GM12878 (cell line): Measurements from ENCODE around the gene PPP1R37. TPM values are rescaled to one million over a fixed set of nuclear protein-coding genes. Genes with fewer than 3 reads are reported as not detected.

Source experiments
- ATAC-seq: fragments of 200-7000 bp; cut with Tn5 transposase; 3 replicates; pipeline ENCODE4 v1.9.1; 2020; ENCODE audit warnings: mild to moderate bottlenecking, moderate library complexity
- BruUV-seq: library from RNA; stranded (reverse); fragments of 400-500 nt; replicated peaks from 2 replicates; lab custom pipeline; 2021; lab: Mats Ljungman, UMichigan
- CTCF ChIA-PET: fragments of 300-600 bp; sonication (Branson Sonifier 250); formaldehyde crosslinking; extraction: SDS; loops from one replicate; lab custom pipeline; 2021; ENCODE audit warnings: inconsistent platforms; lab: Yijun Ruan, JAX
- POLR2A ChIA-PET: fragments of 350-600 bp; formaldehyde crosslinking; extraction: SDS; loops from one replicate; lab custom pipeline; 2021; ENCODE audit warnings: inconsistent platforms; lab: Charles Lee
- RAD21 ChIA-PET: fragments of 300-600 bp; sonication (Branson Sonifier 250); formaldehyde crosslinking; loops from one replicate; lab custom pipeline; 2023; ENCODE audit warnings: antibody characterized with exemption; ENCODE audit not compliant: unreplicated experiment; lab: Charles Lee
- SMC1A ChIA-PET: fragments of 300-600 bp; sonication (Branson Sonifier 250); formaldehyde crosslinking; loops from one replicate; lab custom pipeline; 2023; ENCODE audit not compliant: unreplicated experiment, uncharacterized antibody; lab: Charles Lee
- DNase-seq: peaks from one replicate; pipeline ENCODE4 v3.0.0-alpha.2; 2011; ENCODE audit warnings: low read depth, low spot score
- FAIRE-seq: peaks from 3 replicates; lab custom pipeline; 2011; peaks lifted over from hg19 to GRCh38; lab: Jason Lieb, UNC
- H2AFZ ChIP-seq: 2 replicates; pipeline ENCODE4 v1.6.0; 2011; ENCODE audit warnings: low read depth, low read length, control low read depth; ENCODE audit not compliant: control insufficient read depth
- H3K27ac ChIP-seq: 2 replicates; pipeline ENCODE4 v1.5.1; 2011; ENCODE audit warnings: control low read depth; ENCODE audit not compliant: control insufficient read depth, insufficient read depth
- H3K27me3 ChIP-seq, 2 experiments: replicated peaks in 1 of 2; 2 replicates each; pipeline versions ENCODE4 v1.6.0 to v1.6.1; 2011; ENCODE audit warnings: low read length in 1 of 2; ENCODE audit not compliant: control insufficient read depth in 2 of 2, insufficient read depth in 2 of 2
- H3K36me3 ChIP-seq, 2 experiments: 2 replicates each; pipeline ENCODE4 v1.5.1; 2011; ENCODE audit warnings: low read length in 1 of 2; ENCODE audit not compliant: control insufficient read depth in 2 of 2, insufficient read depth in 2 of 2
- H3K4me1 ChIP-seq: 2 replicates; pipeline ENCODE4 v1.6.1; 2011; ENCODE audit warnings: mild to moderate bottlenecking, low read length, moderate library complexity, mixed read lengths; ENCODE audit not compliant: control insufficient read depth, insufficient read depth
- H3K4me2 ChIP-seq: 2 replicates; pipeline ENCODE4 v1.6.0; 2011; ENCODE audit warnings: control low read depth; ENCODE audit not compliant: control insufficient read depth, insufficient read depth
- H3K4me3 ChIP-seq: fragments of 200-600 bp; sonication (generic); 2 replicates; pipeline ENCODE4 v1.5.1; 2016
- H3K79me2 ChIP-seq: 2 replicates; pipeline ENCODE4 v1.6.0; 2011; ENCODE audit warnings: low read length; ENCODE audit not compliant: control insufficient read depth, insufficient read depth
- H3K9ac ChIP-seq: 2 replicates; pipeline ENCODE4 v1.8.0; 2011; ENCODE audit warnings: low read length, control low read depth, mixed read lengths; ENCODE audit not compliant: control insufficient read depth, insufficient read depth
- H3K9me3 ChIP-seq: replicated peaks from 3 replicates; pipeline ENCODE4 v1.5.1; 2011; ENCODE audit warnings: mild to moderate bottlenecking, low read length; ENCODE audit not compliant: control insufficient read depth, insufficient read depth
- H4K20me1 ChIP-seq: 2 replicates; pipeline ENCODE4 v1.6.0; 2011; ENCODE audit not compliant: control insufficient read depth, insufficient read depth
- BACH1 ChIP-seq: fragments of 450-650 bp; IDR thresholded peaks from 2 replicates; pipeline ENCODE4 v1.6.1; 2017; ENCODE audit warnings: mild to moderate bottlenecking, borderline replicate concordance
- DPF2 ChIP-seq: fragments of 450-650 bp; IDR thresholded peaks from 2 replicates; pipeline ENCODE4 v1.6.1; 2017; ENCODE audit warnings: mild to moderate bottlenecking
- HDAC6 ChIP-seq: fragments of 200-600 bp; sonication (generic); IDR thresholded peaks from one replicate; pipeline ENCODE4 v1.8.0; 2017; ENCODE audit warnings: antibody characterized with exemption; ENCODE audit not compliant: unreplicated experiment
- IKZF2 ChIP-seq, 2 experiments: fragments of 450-650 bp; IDR thresholded peaks; 2 replicates each; pipeline ENCODE4 v1.6.1; 2017; ENCODE audit warnings: mild to moderate bottlenecking in 2 of 2, moderate library complexity in 2 of 2
- JUNB ChIP-seq: IDR thresholded peaks from 2 replicates; pipeline ENCODE4 v1.6.1; 2016; ENCODE audit warnings: antibody characterized with exemption, mild to moderate bottlenecking
- MXI1 ChIP-seq: fragments of 150-350 bp; IDR thresholded peaks from 2 replicates; pipeline ENCODE4 v1.6.1; 2011; ENCODE audit warnings: low read depth, mild to moderate bottlenecking, inconsistent platforms, low read length, improper control_type of control experiment
- MYC ChIP-seq: IDR thresholded peaks from 2 replicates; pipeline ENCODE4 v1.6.1; 2011; ENCODE audit warnings: mild to moderate bottlenecking, low read length, moderate library complexity, inconsistent platforms; ENCODE audit not compliant: insufficient read depth, insufficient replicate concordance, insufficient read length, severe bottlenecking
- POLR2AphosphoS2 ChIP-seq: IDR thresholded peaks from 2 replicates; pipeline ENCODE4 v1.6.1; 2011; ENCODE audit warnings: low read depth, mild to moderate bottlenecking, low read length, improper control_type of control experiment, moderate library complexity
- RB1 ChIP-seq: fragments of 450-650 bp; formaldehyde crosslinking; IDR thresholded peaks from 2 replicates; pipeline ENCODE4 v1.6.1; 2017; ENCODE audit warnings: mild to moderate bottlenecking, borderline replicate concordance
- SMARCA5 ChIP-seq: fragments of 450-650 bp; IDR thresholded peaks from 2 replicates; pipeline ENCODE4 v1.6.1; 2017; ENCODE audit warnings: mild to moderate bottlenecking
- SP1 ChIP-seq: IDR thresholded peaks from one replicate; pipeline ENCODE4 v1.6.1; 2011; ENCODE audit warnings: low read depth, low read length
- STAT3 ChIP-seq: IDR thresholded peaks from 2 replicates; pipeline ENCODE4 v1.6.1; 2011; ENCODE audit warnings: low read depth, low read length, improper control_type of control experiment
- ZNF217 ChIP-seq: fragments of 450-650 bp; IDR thresholded peaks from 2 replicates; pipeline ENCODE4 v1.6.1; 2017; ENCODE audit warnings: antibody characterized with exemption, mild to moderate bottlenecking
- WGBS: methylation state at CpG from one replicate; pipeline ENCODE4 v1.1.6; 2016; ENCODE audit warnings: low lambda C conversion rate; ENCODE audit not compliant: insufficient replicate concordance, insufficient coverage; ENCODE audit errors: missing lambda C conversion rate; 5-methylcytosine and 5-hydroxymethylcytosine counted together
- in situ Hi-C: fragments of 300-500 bp; cut with MboI; formaldehyde crosslinking; loops from 9 replicates; pipeline ENCODE4 v1.14.3; 2018; ENCODE audit warnings: mixed read lengths
- intact Hi-C: fragments of 100-400 bp; cut with micrococcal nuclease; formaldehyde crosslinking; loops from one replicate; pipeline ENCODE4 v1.14.2; 2022; ENCODE audit not compliant: unreplicated experiment
- polyA plus RNA-seq, 11 experiments: library from polyadenylated mRNA; depleted of rRNA in 4 of 11; unstranded in 6 of 11; stranded (reverse) in 5 of 11; fragments of >200 nt; fragmentation: Nextera tagmentation in 4 of 11; fragmentation: Illumina TruSeq in 1 of 11; extraction: Ambion mirVana in 4 of 11; extraction: Trizol in 1 of 11; gene quantifications; 1 replicate in 1 of 11; 2 replicates in 10 of 11; pipeline versions ENCODE4 v1.2.1 to v1.2.3, GENCODE V29; 2011 to 2016; ENCODE audit warnings: inconsistent platforms in 2 of 11, missing spikeins in 2 of 11, low read depth in 1 of 11
- total RNA-seq, 4 experiments: library from RNA; depleted of rRNA in 3 of 4; stranded (reverse); fragments of >200 nt in 3 of 4; fragmentation: Illumina TruSeq in 1 of 4; extraction: Trizol in 1 of 4; gene quantifications; 2 replicates each; pipeline versions ENCODE4 v1.2.1 to v1.2.3, GENCODE V29; 2013 to 2021
- TF ChIP-seq, protein P1 (sequence below): fragments of 450-650 bp; IDR thresholded peaks from 2 replicates; pipeline ENCODE4 v1.6.1; 2017; ENCODE audit warnings: mild to moderate bottlenecking, moderate library complexity

The PPP1R37 gene
- total and polyA plus RNA-seq, 10 of the 15 experiments (the other 5 are each of a cell fraction or from before 2014, with no cell fraction given), result 0.09 to 21.3 (median 5.1) TPM; not detected in 1

DNA sequence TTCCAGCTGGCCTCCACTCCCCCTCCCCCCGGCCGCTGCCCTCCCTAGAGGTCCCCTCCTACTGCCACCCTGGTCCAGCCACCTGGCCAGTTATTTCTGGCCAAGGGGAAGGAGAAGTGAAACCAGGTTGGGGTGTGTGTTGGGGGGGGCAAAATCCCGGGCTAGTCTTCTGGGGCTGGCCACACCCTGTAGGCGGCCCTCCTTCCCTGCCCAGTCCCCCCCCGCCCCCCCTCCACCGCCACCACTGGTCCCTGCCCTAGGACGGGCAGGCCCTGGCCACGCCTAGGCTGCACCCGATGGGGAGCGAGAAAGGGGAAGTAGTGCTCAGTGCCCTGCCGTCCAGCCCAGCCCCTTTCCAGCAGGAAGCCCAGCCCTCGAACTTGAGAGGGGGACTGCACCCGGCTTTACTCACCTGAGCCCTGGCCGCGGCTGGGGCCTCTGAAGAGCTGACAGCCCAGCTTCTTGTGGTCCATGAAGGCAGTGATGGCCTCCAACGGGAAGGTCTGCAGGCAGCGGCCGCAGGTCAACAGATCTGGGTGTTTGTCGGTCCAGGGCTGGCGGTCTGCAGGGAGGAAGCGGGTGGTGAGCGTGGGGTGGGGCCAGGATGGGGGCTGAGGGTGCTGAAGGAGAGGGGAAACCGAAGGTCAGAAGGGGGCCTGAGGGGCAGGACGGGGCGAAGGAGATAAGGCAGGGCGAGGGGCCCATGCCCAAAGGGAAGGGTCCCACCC, 17.5 kb upstream of the PPP1R37 start (continued):
- TF ChIP-seq STAT3, result no peak
- TF ChIP-seq, all 136 proteins: peak for 57

DNA sequence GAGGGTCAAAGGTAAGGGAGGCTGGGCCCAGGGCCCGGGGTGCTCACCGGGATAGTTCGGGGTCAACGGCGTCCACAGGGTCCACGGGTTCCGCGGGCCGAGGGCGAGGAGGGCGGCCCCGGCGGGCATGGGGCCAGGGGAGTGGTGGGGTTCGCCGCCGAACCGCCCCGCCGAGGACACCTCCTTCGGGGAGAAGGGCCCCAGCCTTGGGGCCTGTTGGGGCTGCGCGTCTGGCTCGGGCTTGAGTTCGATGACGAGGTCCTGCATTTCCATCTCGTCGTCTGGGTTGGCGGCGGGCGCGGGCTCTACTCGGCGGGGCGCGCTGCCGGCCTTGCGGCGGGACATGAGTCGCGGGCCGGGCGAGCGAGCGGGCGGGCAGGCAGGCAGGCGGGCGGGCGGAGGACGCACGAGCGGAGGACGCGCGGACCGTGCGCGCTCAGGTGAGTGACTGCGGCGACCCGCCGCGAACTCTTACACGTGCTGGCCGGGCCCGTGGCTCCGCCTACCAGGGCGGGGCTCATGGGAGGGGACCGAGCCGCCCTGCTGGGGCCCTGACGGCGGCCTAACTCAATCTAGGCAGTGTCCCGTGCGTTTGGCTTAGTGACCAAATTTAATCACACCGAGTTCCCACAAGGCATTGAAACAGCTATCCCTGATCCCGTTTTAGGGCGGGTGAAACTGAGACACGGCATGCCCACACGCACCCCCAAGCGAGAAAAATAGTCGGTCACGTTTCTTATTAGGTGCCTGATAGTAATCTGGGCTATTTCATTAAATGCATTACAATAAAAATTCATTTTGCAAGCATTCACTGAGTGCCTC, 16.7 kb upstream of the PPP1R37 start, which contains the start of gene ZNF296:
Gene ZNF296 (minus strand): TSS at position 450 of the 822 bp plus-strand sequence. CDS start 105 bp downstream, at position 345.
- ChIA-PET CTCF (interaction anchor here (1.1 to 2.4 kb wide), 4 partner anchors 24 to 102 kb away, joined by 3 to 6 read pairs (median 4); partner anchors contain the start of genes BLOC1S3 and TRAPPC6A), POLR2A (interaction anchor here (0.5 to 2.5 kb wide), 10 partner anchors 14 to 381 kb away, joined by 3 to 12 read pairs (median 4); partner anchors contain the start of genes BLOC1S3, CLASRP, CLPTM1 and PPP1R37), RAD21 (interaction anchor here (1.2 kb wide), 1 partner anchor 42 kb away, joined by 3 read pairs; no protein-coding TSS in a partner anchor), SMC1A (interaction anchor here (1.0 kb wide), 1 partner anchor 74 kb away, joined by 3 read pairs; no protein-coding TSS in a partner anchor)
- Histone ChIP-seq H3K27ac (peak within 1 kb of the TSS; percentile 86), H4K20me1 (no peaks in the 10 kb centered on the region; the same call in 1 of the 2 replicates), H3K4me2 (peak within 1 kb of the TSS; percentile 60), H3K36me3 (peaks cover 10 to 11% of the 10 kb centered on the region in 2 experiments; a peak in 3 of 4 replicates), H3K27me3 (no peaks in the 10 kb centered on the region), H2AFZ (peak within 1 kb of the TSS; percentile 75), H3K79me2 (peaks cover 65% of the 10 kb centered on the region), H3K9ac (peak within 1 kb of the TSS; percentile 88), H3K4me3 (peak within 1 kb of the TSS; percentile 100), H3K9me3 (no peaks in the 10 kb centered on the region), H3K4me1 (peaks cover 25% of the 10 kb centered on the region)
- intact Hi-C loops (loop anchor here (5.0 to 10.0 kb wide), 3 partner anchors 61 to 399 kb away; partner anchors contain the start of genes BLOC1S3 and TRAPPC6A), in situ Hi-C loops (no loop called here)
- TSS peak; percentile 43 for BruUV-seq
- no peak for DNase-seq
- ATAC-seq, result peak; percentile 71
- FAIRE-seq, result peak; percentile 77
- WGBS, result 2% methylated on average over 69 of the region's 81 CpGs
- TF ChIP-seq ZNF217 (peak; percentile 68; the same call in 1 of the 2 replicates), MYC (peak; percentile 31), DPF2 (0 out of 2 replicates have a peak, but pooled peaks have one; percentile 44), SMARCA5 (peak; percentile 78; the same call in 1 of the 2 replicates), JUNB (no peak), BACH1 (peak; percentile 76; the same call in 1 of the 2 replicates), RB1 (peak; percentile 43; the same call in 1 of the 2 replicates), HDAC6 (no peak), IKZF2 (IDR thresholded peaks at IDR 0.05) (no peak), SP1 (peak; percentile 28), MXI1 (peak; percentile 95), POLR2AphosphoS2 (peak; percentile 26; the same call in 1 of the 2 replicates)
- TF ChIP-seq, protein P1, sequence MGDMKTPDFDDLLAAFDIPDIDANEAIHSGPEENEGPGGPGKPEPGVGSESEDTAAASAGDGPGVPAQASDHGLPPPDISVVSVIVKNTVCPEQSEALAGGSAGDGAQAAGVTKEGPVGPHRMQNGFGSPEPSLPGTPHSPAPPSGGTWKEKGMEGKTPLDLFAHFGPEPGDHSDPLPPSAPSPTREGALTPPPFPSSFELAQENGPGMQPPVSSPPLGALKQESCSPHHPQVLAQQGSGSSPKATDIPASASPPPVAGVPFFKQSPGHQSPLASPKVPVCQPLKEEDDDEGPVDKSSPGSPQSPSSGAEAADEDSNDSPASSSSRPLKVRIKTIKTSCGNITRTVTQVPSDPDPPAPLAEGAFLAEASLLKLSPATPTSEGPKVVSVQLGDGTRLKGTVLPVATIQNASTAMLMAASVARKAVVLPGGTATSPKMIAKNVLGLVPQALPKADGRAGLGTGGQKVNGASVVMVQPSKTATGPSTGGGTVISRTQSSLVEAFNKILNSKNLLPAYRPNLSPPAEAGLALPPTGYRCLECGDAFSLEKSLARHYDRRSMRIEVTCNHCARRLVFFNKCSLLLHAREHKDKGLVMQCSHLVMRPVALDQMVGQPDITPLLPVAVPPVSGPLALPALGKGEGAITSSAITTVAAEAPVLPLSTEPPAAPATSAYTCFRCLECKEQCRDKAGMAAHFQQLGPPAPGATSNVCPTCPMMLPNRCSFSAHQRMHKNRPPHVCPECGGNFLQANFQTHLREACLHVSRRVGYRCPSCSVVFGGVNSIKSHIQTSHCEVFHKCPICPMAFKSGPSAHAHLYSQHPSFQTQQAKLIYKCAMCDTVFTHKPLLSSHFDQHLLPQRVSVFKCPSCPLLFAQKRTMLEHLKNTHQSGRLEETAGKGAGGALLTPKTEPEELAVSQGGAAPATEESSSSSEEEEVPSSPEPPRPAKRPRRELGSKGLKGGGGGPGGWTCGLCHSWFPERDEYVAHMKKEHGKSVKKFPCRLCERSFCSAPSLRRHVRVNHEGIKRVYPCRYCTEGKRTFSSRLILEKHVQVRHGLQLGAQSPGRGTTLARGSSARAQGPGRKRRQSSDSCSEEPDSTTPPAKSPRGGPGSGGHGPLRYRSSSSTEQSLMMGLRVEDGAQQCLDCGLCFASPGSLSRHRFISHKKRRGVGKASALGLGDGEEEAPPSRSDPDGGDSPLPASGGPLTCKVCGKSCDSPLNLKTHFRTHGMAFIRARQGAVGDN, result peak; percentile 87
